ENCODE measurements around the gene KIF1B. TPM values are rescaled to one million over a fixed set of nuclear protein-coding genes. Genes with fewer than 3 reads are reported as not detected.
A peak's percentile ranks its signal among the peaks of the same experiment; 100 is the strongest.

The KIF1B gene
- total and polyA plus RNA-seq, 2 experiments from 2014 or later = 21.5 to 68.4 TPM

DNA sequence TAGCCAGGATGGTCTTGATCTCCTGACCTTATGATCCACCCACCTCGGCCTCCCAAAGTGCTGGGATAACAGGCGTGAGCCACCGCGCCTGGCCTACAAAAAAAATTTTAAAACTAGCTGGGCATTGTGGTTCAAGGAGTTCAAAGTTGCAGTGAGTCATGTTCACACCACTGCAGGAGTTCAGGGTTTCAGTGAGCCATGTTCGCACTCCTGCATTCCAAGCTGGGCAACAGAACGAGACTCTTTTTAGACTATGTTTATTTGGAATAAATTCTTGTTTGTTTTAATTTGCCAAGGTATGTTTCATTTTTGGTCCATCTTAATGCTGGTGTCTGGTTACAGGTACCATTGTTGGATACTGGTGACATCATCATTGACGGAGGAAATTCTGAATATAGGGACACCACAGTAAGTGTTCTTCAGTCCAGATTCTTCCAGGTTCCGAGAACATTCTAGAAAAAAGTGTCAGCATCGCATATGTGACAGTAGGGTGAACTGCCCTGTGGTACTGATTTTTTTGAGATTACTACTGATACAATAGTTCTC lies 192.4 kb downstream of the KIF1B start:
- peaks cover 80% of the 10 kb centered on the region for H3K36me3 Mint-ChIP-seq (ENCODE audit: low read depth)
- Histone ChIP-seq H3K79me2 (replicated peaks; ENCODE audit: insufficient read depth) (peaks cover 44% of the 10 kb centered on the region), H3K27ac (ENCODE audit: low read depth) (0 out of 2 replicates have a peak overlapping the region, but pooled peaks have one; percentile 19), H3K36me3 (ENCODE audit: insufficient read depth) (peaks cover 67% of the 10 kb centered on the region), H2AFZ (no peak overlapping the region), H3K27me3 (ENCODE audit: insufficient read depth) (no peaks in the 10 kb centered on the region), H4K20me1 (replicated peaks; ENCODE audit: insufficient read depth) (peaks cover 51% of the 10 kb centered on the region), H3K4me1 (ENCODE audit: insufficient read depth) (peaks cover 12% of the 10 kb centered on the region), H3K9me2 (ENCODE audit: insufficient read depth) (no peaks in the 10 kb centered on the region), H3K4me3 (no peak overlapping the region), H3K4me2 (no peak overlapping the region), H3F3A (replicated peaks; ENCODE audit: low read depth) (peaks cover 23% of the 10 kb centered on the region)
- no peak overlapping the region for H3K27ac Mint-ChIP-seq
- no peak for TF ChIP-seq NANOG (IDR thresholded peaks at IDR 0.05; ENCODE audit: borderline replicate concordance)
- TF ChIP-seq EZH2phosphoT487 (IDR thresholded peaks at IDR 0.05; ENCODE audit: unreplicated experiment) = no peak
- no peak for TF ChIP-seq CTCF (conservative IDR thresholded peaks at IDR 0.05; ENCODE audit: low read depth in 2 of 2)
- no peak for TF ChIP-seq POLR2AphosphoS5 (IDR thresholded peaks at IDR 0.05; ENCODE audit: low read depth)
- no peak for TF ChIP-seq JUNB (IDR thresholded peaks at IDR 0.05; ENCODE audit: unreplicated experiment)
- ATAC-seq = no peak
- no peaks in the 10 kb centered on the region for H3K9me3 Mint-ChIP-seq
- H3K4me1 Mint-ChIP-seq = peaks cover 13% of the 10 kb centered on the region
- peaks cover 4% of the 10 kb centered on the region for H3K27me3 Mint-ChIP-seq (ENCODE audit: insufficient read depth, low read depth, poor library complexity)
- H3K4me3 Mint-ChIP-seq = no peak overlapping the region
- no peak for DNase-seq (ENCODE audit: low spot score)

- no peak overlapping the region for H3K4me2 ChIP-seq
- H4K20me1 ChIP-seq (replicated peaks; ENCODE audit: insufficient read depth) = peaks cover 35% of the 10 kb centered on the region
- TF ChIP-seq, protein P1, sequence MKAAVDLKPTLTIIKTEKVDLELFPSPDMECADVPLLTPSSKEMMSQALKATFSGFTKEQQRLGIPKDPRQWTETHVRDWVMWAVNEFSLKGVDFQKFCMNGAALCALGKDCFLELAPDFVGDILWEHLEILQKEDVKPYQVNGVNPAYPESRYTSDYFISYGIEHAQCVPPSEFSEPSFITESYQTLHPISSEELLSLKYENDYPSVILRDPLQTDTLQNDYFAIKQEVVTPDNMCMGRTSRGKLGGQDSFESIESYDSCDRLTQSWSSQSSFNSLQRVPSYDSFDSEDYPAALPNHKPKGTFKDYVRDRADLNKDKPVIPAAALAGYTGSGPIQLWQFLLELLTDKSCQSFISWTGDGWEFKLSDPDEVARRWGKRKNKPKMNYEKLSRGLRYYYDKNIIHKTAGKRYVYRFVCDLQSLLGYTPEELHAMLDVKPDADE (IDR thresholded peaks at IDR 0.05) = no peak
- TF ChIP-seq JUNB (IDR thresholded peaks at IDR 0.05; ENCODE audit: unreplicated experiment) = no peak
- Mint-ChIP-seq H3K9me3 (no peaks in the 10 kb centered on the region), H3K27me3 (ENCODE audit: insufficient read depth, low read depth, poor library complexity) (peaks cover 2% of the 10 kb centered on the region), H3K4me3 (no peak overlapping the region), H3K4me1 (no peaks in the 10 kb centered on the region), H3K36me3 (ENCODE audit: low read depth) (peaks cover 94% of the 10 kb centered on the region), H3K27ac (no peak overlapping the region)
- no peaks in the 10 kb centered on the region for H3K27me3 ChIP-seq (ENCODE audit: insufficient read depth)
- H3K36me3 ChIP-seq (ENCODE audit: insufficient read depth) = peaks cover 92% of the 10 kb centered on the region
- no peak overlapping the region for H3K4me3 ChIP-seq
- ATAC-seq (no peak), DNase-seq (ENCODE audit: low spot score) (no peak)
- no peaks in the 10 kb centered on the region for H3K4me1 ChIP-seq (ENCODE audit: insufficient read depth)
- H2AFZ ChIP-seq = no peak overlapping the region
- H3F3A ChIP-seq (replicated peaks; ENCODE audit: low read depth) = peaks cover 23% of the 10 kb centered on the region
- H3K27ac ChIP-seq (ENCODE audit: low read depth) = 0 out of 2 replicates have a peak overlapping the region, but pooled peaks have one; percentile 3
- H3K9me2 ChIP-seq (ENCODE audit: insufficient read depth) = no peaks in the 10 kb centered on the region
- H3K79me2 ChIP-seq (replicated peaks; ENCODE audit: insufficient read depth) = peaks cover 18% of the 10 kb centered on the region
These were observed 196.8 kb downstream of the KIF1B start for GRCh38 chr1:10407201-10407600.
